Mesothelial cell of epicardium (in vitro differentiated cells): ENCODE results near the gene GLOD5. TPM values are rescaled to one million over a fixed set of nuclear protein-coding genes. Genes with fewer than 3 reads are reported as not detected.

Source experiments
- DNase-seq, 2 experiments: peaks; one replicate each; pipeline ENCODE4 v3.0.0; 2021; ENCODE audit warnings: low spot score in 2 of 2; ENCODE audit not compliant: unreplicated experiment in 2 of 2
- H3K27ac Mint-ChIP-seq: 2 replicates; pipeline ENCODE4 v1.8.0; 2021; ENCODE audit warnings: mixed read lengths
- H3K27me3 Mint-ChIP-seq: 2 replicates; pipeline ENCODE4 v1.8.0; 2021; ENCODE audit warnings: low read depth, mixed read lengths
- H3K36me3 Mint-ChIP-seq: 2 replicates; pipeline ENCODE4 v1.8.0; 2021; ENCODE audit warnings: mixed read lengths
- H3K4me1 Mint-ChIP-seq: 2 replicates; pipeline ENCODE4 v1.8.0; 2021; ENCODE audit warnings: mixed read lengths
- H3K4me3 Mint-ChIP-seq: 2 replicates; pipeline ENCODE4 v1.8.0; 2021; ENCODE audit warnings: mild to moderate bottlenecking, moderate library complexity, mixed read lengths
- H3K9me3 Mint-ChIP-seq: 2 replicates; pipeline ENCODE4 v1.8.0; 2021; ENCODE audit warnings: mixed read lengths
- total RNA-seq: library from RNA; stranded (reverse); gene quantifications from 3 replicates; pipeline ENCODE4 v1.2.1, GENCODE V29; 2021
- TF ChIP-seq, protein P1 (sequence below): fragments of 200-600 bp; sonication (generic); IDR thresholded peaks from one replicate; pipeline ENCODE4 v1.5.0; 2021; ENCODE audit warnings: antibody characterized with exemption; ENCODE audit not compliant: unreplicated experiment

The GLOD5 gene
- total RNA-seq, 1 donor from 2014 or later, result not detected

DNA sequence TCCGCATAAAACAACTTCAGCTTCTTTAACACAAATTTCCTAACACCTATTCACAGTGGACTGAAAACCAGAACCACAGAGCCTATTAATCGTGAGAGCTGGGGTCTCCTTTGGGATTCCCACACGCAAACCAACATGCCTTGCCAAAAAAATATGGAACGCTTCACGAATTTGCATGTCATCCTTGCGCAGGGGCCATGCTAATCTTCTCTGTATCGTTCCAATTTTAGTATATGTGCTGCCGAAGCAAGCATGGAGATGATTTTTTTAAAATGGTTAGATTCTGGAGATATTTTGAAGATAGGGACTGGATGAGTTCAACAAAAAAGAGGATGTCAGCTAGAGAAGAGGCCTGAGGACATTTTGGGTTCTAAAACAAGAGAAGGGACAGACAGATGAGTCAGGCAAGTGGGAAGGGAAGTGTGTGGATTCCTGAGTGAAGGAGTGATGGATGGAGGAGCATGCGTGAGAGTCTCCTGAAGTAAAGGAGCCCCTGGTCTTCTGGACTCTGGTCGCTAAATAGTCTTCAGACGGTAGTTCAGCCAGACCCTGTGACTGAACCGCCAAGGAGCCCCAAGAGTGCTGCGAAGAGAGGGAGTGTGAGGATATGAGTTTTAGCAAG, 15.4 kb downstream of the GLOD5 start:
- Mint-ChIP-seq H3K27me3 (no peaks in the 10 kb centered on the region), H3K9me3 (peaks cover 27% of the 10 kb centered on the region), H3K4me1 (peaks cover 5% of the 10 kb centered on the region), H3K27ac (no peak overlapping the region), H3K4me3 (no peak overlapping the region), H3K36me3 (no peaks in the 10 kb centered on the region)
- TF ChIP-seq, protein P1, sequence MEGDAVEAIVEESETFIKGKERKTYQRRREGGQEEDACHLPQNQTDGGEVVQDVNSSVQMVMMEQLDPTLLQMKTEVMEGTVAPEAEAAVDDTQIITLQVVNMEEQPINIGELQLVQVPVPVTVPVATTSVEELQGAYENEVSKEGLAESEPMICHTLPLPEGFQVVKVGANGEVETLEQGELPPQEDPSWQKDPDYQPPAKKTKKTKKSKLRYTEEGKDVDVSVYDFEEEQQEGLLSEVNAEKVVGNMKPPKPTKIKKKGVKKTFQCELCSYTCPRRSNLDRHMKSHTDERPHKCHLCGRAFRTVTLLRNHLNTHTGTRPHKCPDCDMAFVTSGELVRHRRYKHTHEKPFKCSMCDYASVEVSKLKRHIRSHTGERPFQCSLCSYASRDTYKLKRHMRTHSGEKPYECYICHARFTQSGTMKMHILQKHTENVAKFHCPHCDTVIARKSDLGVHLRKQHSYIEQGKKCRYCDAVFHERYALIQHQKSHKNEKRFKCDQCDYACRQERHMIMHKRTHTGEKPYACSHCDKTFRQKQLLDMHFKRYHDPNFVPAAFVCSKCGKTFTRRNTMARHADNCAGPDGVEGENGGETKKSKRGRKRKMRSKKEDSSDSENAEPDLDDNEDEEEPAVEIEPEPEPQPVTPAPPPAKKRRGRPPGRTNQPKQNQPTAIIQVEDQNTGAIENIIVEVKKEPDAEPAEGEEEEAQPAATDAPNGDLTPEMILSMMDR, result no peak
- no peak for DNase-seq

GRCh38 chrX:48779399-48779798, 17.9 kb downstream of the GLOD5 start:
- TF ChIP-seq, protein P1, result no peak
- H3K4me1 Mint-ChIP-seq, result peaks cover 5% of the 10 kb centered on the region
- H3K27ac Mint-ChIP-seq, result no peak overlapping the region
- H3K36me3 Mint-ChIP-seq, result no peaks in the 10 kb centered on the region
- DNase-seq, result no peak
- H3K9me3 Mint-ChIP-seq, result peaks cover 27% of the 10 kb centered on the region
- no peaks in the 10 kb centered on the region for H3K27me3 Mint-ChIP-seq
- H3K4me3 Mint-ChIP-seq, result no peak overlapping the region

- peaks cover 25% of the 10 kb centered on the region for H3K9me3 Mint-ChIP-seq
- H3K27ac Mint-ChIP-seq, result no peak overlapping the region
- TF ChIP-seq, protein P1, result no peak
- no peaks in the 10 kb centered on the region for H3K36me3 Mint-ChIP-seq
- peaks cover 4% of the 10 kb centered on the region for H3K4me1 Mint-ChIP-seq
- DNase-seq, result no peak
- H3K27me3 Mint-ChIP-seq, result peaks cover 1% of the 10 kb centered on the region
- H3K4me3 Mint-ChIP-seq, result no peak overlapping the region
These were observed 20.2 kb downstream of the GLOD5 start for GRCh38 chrX:48781705-48782104.

DNA sequence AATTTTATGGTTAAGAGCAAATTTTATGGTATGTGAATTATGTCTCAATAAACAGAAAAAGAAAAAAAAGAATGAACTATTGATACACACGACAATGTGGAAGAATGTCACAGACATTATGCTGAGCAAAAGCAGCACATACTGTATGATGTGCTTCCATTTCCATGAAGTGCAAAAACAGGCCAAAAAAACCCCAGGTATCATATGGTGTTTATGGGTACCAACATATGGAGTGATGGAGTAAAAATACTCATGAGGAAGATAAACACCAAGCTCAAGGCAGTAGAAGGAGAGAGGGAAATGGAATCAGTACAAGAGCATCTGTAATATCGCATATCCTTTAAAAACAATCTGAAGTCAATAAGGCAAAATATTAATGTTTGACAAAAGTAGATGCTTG, 20.7 kb downstream of the GLOD5 start:
- TF ChIP-seq, protein P1, result no peak
- Mint-ChIP-seq H3K36me3 (no peaks in the 10 kb centered on the region), H3K4me1 (no peaks in the 10 kb centered on the region), H3K9me3 (peaks cover 20% of the 10 kb centered on the region), H3K27ac (no peak overlapping the region), H3K27me3 (peaks cover 5% of the 10 kb centered on the region), H3K4me3 (no peak overlapping the region)
- DNase-seq, result no peak

GRCh38 chrX:48782795-48783194, 21.2 kb downstream of the GLOD5 start:
- TF ChIP-seq, protein P1, result no peak
- Mint-ChIP-seq H3K4me3 (no peak overlapping the region), H3K27ac (no peak overlapping the region), H3K27me3 (peaks cover 8% of the 10 kb centered on the region), H3K36me3 (no peaks in the 10 kb centered on the region), H3K4me1 (no peaks in the 10 kb centered on the region), H3K9me3 (peaks cover 15% of the 10 kb centered on the region)
- DNase-seq, result no peak

DNA sequence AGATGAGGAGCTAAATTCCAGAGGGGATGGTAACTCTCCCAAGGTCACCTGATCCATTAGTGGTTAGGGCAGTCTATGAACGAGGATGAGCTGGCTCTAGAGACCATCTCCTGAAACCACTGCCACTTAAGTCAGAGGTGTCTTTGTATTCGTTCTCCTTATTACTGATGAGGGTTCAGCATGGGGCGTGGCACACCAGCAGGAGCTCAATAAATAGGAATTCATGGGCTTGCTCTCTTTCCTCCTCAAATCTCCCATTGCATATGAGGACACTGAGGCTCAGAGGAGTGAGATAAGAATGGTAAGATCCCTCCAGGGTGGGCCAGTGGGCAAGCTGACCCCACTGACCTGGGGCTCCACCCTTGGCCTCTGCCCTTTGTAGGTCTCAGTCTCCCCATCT, 23.2 kb downstream of the GLOD5 start:
- no peaks in the 10 kb centered on the region for H3K36me3 Mint-ChIP-seq

More for the DNA sequence above, 23.2 kb downstream of the GLOD5 start:
- Mint-ChIP-seq H3K27me3 (peaks cover 11% of the 10 kb centered on the region), H3K4me1 (no peaks in the 10 kb centered on the region), H3K9me3 (peaks cover 11% of the 10 kb centered on the region), H3K4me3 (no peak overlapping the region), H3K27ac (no peak overlapping the region)
- DNase-seq, result no peak
- TF ChIP-seq, protein P1, result no peak
